Activated T-cell treated with anti-CD3 and anti-CD28 coated beads for 1 hour (primary cell): ENCODE results near the gene HVCN1.

Source experiments
- DNase-seq: peaks from one replicate; pipeline ENCODE4 v3.0.0-alpha.2; 2020; ENCODE audit warnings: low read depth

HVCN1 gene

DNA sequence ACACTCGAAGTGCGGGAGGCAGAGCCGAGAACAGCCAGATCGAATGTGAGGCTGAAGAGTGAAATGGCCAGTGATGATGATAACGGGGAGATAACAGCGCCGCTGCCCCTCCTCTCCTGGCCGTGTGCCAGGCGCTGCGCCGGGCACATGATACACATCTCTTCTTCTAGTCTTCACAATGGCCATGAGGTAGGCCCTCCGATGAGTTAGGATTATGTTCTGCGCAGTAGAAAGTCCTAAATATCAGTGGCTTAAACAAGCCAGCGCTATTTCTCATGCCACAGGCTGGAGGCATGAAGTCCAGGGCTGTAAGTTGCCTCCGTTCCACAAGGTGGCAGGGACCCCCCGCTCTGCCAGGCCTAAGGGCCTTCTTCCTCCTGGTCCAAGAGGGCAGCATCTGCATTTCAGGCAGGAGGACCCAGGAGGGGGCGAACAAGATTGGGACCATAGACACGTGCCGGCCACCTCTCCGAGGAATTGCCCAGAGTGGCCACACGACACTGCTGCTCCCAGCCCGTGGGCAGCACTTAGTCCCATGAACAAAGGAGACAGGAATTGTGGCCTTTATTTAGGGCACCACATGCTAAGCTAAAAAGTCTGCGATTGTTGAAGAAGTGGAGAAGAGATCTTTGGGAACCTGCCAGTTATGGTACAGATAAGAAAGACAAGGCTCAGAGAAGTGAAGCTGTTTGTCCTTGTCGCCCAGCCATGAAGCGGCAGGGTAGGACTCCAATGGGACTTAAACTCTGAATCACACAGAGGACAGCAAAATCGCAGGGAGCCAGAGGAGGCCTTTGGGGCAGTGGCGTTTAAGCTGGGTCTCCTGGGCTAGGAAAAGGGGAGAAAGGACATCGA, 10.9 kb upstream of the HVCN1 start:
- no peak for DNase-seq

DNA sequence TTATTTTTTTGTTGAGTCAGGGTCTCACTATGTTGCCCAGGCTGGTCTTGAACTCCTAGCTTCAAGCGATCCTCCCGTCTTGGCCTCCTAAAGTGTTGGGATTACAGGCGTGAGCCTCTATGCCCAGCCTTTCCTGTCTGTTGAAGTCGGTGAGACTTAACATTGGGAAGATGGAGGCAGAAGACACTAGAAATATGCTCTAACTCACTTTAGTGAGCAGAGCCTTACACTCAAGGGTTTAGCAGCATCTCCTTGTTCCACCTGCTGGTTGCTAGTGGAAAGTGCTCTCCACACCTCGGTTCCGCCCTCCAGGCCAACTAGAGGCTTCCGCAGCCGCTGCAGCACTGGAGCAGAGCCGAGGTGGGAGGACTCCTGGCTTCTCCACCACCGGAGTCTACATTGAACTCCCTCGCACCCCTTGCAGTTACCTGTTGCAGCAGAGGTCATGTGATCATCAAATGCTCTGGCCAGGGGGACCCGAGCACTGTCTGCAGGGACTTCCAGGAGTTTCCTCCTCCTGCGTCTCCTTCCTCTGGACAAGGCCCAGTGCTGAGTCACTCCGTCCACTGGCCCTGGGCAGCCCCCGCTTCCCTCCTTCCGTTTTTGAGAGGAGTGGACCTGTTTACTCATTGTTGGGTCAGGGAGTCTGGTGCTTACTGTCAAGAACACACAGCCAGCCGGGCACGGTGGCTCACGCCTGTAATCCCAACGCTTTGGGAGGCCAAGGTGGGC, 9.4 kb upstream of the HVCN1 start:
- peak; percentile 59 for DNase-seq

DNA sequence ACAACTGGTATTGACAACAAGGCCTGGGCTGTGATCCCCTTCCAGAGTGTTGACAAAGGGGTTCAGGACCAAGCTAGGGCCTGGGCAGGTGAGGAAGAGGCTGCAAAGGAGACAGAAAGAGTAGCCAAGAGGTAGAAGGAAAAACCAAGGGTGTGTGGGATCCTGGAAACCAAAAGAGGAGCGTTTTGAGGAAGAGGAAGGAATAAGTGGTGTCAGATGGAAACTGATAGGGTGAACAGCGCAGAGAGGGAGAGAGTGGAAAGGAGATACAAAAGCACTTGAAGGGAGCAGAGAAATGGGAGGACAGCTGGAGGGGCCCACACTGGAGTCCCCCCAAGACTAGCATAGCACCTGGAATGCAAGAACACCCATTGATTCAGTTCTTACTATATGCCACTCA, 8.3 kb upstream of the HVCN1 start:
- no peak for DNase-seq

DNA sequence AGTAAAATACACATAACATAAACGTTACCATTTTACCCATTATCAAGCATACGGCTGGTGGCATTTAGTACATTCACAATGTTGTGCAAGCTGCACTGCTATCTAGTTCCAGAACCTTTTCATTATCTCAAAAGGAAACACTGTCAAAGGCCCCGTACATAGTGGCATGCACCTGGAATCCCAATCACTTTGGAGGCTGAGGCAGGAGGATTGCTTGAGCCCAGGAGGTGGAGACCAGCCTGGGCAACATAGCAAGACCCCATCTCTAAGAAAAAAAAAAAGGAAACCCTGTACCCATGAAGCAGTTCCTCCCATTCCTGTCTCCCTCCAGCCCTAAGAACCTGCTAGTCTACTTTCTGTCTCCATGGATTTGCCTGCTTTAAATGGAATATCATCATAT, 7.4 kb upstream of the HVCN1 start:
- no peak for DNase-seq

DNA sequence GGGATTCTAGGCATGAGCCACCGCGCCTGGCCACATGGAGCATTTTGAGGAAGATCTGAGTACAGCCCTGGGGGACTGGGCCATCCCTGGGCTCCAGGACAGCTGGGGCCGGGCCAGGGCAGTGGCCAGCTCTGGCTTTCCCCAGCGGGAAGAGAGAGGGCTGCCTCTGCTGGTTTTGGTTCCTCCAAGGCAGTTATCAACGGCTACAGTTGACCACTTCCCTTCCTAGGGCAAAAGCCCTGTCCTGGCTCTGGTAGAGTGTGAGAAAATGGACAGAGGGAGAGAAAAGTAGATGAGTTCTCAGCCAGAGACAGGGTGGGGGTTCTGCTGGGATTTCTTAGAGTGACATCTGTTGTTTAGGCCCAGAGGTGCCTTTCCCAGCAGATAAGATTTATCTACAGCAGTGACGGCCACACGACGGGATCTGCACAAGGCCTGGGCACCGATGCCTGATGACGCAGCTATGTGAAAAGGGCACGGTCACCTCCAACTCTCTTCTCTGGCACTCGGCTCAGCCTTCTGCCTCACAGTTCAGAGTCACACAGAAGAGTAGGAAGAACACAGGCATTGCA, 5.5 kb upstream of the HVCN1 start:
- no peak for DNase-seq

DNA sequence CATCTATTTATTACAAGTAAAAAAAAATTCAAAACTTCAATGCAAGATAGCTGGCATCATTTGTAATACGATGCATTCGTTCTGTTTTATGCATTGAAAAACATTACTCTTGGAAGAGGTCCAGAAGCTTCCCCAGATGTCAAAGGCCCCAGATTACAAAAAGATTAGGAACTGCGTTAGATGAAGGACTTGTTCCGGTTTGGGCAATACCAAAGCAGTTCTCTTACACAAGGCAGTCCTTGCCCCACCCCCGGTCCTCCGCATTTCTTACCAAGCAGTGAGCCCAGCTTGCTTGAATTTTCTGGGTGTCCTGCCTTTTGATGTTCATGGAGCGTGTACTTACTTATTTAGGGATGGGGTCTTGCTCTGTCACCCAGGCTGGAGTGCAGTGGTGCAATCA, 4.8 kb upstream of the HVCN1 start:
- DNase-seq: no peak

DNA sequence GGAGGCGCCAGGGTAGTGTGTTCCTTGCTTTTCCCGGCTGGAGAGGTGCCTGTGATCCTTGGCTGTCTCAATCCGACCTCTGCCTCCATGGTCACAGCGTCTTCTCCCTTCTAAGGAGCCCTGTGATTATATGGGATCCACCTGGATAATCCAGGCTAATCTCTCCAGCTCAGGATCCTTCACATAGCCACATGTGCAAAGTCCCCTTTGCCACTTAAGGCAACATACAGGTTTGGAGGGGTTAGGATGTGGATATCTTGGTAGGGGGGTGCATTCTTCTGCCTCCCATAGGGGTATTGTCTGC, 1.2 kb upstream of the HVCN1 start:
- DNase-seq: no peak

DNA sequence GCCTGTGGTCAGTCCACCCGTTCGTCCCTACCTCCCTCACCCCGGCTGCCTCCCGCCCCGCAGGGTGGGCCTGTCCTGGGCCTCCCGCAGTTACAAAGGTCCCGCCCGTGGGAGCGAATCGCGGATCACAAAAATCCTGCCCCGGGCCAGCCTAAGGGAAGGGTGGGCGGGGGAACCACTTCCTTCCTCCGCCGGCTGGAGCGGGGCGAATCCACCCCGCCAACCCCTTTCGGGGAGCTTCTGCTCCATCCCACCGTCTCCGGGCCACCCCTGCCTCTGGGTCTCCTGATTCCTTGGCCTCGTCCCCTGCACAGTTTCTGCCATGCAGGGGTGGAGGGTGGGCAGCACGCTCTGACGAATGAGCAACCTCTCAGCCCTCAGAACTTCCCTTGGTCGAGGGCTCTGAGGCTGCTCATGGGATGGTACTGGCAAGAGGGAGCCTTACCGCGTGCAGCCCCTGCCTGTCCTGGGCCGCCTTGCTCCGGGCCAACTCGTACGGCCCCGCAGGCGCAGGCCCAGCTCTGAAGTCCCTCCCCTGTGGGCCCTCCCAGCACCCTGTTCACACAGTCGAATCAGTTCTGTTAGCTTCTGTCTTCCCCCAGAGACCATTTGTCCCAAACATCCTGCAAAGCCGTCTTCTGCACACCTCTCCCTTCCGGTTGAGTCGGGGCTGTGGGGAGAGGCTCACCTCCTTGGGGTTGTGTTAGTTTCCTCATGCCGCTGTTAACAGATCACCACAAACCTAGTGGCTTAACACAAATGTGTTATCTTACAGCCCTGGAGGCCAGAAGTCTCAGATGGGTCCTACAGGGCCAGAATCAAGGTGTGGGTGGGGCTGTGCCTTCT, 589 bp upstream of the HVCN1 start:
- peak; percentile 41 for DNase-seq

DNA sequence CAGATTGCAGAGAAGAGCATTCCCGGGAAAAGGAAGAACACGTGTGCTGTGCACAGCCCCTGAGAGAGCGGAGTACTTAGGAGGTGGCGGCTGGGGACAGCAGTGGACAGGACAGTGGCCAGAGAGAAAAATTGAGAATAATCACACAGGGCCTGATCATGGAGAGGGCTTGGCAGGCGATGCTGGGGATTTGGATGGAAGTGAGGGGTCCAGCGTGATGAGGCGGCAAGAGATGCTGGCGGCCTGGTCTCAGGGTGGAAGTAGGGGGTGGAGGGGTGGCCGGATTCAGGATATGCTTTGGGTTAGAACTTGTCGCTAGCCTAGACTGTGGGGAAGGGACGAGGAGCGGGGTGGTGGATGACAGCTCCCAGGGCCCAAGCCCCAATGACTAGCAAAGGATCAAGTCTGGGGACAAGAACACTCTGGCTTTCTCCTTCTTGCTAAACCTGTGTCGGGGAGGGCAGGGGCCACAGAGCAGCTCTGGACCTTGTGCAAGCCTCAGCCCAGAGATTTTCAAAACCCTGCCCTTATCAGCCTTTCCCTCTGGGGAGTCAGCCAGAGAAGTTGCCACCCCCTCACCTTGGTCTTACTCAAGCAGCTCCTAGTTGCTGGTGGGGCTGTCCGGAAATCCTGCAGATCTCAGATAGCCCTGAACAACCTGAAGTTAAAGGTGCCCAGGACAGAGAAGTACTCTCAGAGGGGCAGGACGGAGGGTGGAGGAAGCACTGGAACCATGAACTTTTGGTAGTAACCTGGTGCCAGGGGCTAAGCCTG, 1.3 kb downstream of the HVCN1 start:
- no peak for DNase-seq

DNA sequence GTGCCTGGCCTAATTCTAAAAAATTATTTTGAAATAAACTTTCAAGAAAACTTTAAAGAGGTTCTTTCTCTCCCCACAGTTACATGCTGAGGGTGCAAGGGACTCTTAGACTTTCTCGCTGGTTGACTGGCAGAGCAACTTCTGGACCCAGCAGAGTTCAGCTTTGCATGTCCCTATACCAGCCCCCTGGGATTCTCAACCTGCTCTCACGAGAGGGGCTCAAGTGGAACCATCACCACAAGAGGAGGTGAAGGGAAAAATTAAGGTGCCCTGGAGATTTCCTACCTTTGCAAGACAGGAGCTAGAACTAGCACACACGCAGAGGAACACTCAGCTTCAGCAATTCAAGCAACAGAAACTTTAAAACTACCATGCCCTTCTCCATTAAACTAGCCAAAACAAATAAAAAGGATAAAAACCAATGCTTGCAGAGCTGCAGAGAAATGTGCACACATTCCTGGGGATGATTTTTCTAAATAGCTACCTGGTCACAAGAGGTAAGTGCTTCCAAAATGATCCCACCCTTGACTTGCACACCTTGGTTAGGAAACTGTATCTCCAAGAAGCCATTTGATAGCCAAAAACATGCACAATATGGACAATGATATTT, 2.5 kb downstream of the HVCN1 start:
- no peak for DNase-seq

DNA sequence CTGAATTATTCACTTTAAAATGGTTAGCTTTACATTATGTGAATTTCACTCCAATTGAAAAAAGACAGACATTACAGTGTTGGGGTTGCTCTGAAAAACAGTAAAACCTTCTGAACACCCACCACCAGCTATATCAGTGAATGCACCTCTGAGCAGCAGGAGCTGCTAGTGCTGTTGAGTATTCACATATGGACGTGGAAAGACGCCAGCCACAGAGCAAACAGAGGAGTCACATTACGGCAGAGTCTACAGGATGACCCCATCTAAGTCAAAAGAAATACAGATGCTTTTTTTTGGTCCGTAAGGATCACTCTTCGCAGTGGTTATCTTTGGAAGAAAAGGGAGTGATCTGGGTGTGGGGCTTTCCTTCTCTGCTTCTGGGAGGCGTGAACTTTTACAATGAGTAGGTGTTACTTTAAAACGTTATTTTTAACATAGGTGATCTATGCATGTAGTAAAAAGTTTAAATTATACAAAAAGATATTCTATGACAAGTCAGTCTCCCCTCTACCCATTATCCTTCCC, 4.5 kb downstream of the HVCN1 start:
- DNase-seq: no peak

DNA sequence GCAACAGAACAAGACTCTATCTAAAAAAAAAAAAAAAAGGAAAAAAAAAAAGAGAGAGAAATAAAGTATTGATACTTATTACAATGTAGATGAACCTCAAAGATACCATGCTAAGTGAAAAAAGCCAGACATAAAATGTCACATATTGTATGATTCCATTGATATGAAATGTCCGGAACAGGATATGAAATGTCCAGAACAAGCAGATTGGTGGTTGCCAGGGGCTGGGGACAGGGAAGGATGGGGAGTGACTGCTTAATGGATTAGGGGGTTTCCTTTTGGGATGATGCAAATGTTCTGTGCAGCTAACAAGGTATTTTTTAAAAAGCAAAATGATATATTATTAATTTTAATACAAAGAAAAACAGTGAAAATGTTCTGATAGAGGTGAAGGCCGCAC, 5.0 kb downstream of the HVCN1 start:
- DNase-seq: no peak

DNA sequence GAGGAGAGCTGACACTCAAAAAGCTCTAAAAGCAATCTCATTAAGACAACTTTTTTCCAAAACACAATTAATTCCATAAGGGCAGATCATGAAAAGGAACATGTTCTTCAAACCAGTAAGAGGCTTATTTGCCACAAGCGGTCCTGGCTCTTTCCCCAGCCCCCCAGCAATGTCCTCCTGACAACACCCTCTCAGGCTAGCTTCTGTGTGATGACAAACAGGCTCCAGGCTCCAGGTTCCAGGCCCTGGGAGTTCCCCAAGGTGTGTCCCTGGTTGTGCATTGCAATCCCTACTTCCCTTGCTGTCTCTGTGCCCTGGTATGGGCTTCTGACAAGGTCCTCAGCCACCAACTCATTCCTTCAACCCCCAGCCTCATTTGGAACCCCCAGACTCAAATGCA, 8.9 kb downstream of the HVCN1 start:
- DNase-seq: no peak

DNA sequence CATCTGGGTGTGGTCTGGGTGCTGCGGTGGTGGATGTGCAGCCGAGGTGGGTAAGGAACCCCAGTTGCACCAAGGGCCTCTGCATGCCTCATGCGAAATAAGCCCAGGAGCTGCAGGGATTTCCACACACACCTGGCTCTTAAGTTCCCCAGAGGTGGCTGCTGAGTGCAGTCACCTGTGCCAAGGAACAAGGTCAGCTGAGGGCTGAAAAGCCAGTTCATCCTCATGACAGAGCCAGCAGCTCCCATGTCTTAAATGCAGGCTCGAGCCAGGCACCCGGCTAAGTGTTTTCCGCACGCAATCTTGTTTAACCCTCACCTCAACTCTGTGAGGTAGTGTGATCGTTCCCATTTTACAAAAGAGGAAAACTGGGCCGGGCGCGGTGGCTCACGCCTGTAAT, 9.7 kb downstream of the HVCN1 start:
- no peak for DNase-seq

DNA sequence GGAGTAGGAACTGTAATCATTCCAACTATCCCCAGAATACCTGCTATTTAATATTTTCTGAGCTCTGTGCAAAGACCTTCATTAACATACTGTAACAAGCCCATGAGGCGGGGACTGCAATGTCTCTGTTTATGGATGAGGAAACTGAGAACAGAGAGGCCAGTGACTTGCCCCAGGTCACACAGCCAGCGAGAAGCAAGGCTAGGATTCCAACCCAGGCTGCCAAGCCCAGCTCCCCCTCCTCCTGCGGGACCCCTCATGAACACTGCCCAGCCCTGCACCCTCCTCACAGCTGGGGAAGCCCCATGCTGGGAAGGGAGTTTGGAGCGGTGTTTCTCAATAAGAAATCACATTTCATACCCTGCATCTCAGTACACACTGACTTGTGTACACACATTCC, 10.9 kb downstream of the HVCN1 start:
- no peak for DNase-seq

DNA sequence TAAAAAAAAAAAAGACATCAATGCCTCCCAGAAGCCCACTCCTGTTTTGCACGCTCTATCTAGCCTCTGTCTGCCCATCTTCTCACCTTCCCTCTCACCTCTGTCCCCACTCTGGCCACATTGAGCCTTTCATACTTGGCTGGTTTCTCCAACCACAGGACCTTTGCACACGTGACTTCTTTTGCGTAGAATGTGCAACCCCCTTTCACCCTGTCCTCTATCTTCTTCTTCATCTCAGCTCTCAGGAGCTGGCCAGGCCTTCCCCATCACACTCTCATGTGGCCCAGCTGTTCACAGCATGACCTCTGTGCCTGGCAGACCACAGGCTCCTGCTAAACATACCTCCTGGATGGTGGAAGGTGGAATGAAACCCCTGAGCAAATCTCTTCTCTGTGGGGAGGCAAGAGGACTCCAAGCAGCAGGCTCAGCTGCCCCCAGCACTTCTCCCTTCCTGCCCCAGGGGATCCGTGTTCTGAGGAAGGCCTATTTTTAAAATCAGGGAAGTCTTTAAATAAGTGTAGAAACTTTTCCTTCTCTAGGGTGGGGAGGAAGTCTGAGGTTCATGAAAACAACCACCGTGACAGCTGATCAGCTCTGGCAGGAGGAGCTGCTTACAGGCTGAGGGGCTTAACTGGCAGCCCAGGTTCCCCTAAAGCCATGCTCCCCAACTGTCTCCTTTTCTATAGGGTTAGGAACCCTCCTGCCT, 11.6 kb downstream of the HVCN1 start:
- no peak for DNase-seq

DNA sequence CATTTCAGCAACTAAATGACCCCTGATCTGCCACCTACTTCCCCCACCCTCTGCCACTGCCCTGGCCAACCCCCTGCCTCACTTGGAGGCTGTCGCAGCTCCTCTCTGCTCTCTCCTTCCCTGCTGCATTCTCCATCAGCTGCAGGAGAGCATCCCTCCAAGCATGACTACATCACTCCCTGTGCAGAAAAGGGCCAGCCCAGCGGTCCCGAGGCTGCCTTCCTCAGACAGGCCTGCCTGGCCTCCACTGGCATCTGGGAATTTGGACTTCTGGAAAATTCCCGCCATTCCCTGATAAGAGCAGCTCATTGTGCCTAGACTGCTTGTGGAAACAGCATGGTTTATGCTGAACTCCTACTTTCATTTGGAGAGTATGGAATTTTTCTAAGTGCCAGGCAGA, 12.7 kb downstream of the HVCN1 start:
- no peak for DNase-seq

DNA sequence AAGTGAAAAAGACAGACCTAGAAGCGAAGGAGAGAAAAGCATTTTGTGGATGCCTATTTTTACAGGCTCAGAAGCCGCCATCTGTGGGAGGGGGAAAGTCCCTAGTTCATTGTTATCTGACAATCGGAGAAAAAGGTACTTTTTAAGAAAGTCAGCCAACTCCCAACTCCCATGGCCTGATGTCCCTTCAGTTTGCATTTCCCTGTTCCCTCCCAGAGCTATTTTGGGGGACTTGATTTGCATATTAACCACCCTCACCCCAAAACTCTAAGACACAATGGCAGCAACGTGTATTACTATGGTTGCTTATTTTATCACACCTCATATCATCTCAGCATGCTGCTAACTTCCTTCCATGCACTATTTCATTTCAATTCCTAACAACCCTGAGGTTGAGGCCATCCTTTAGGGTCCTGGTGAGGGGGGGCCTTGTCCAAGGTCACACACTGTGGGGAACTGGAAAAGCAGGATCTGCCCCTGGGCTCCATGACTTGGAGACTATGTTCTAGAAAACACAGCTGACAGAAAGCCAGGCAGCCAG, 18.7 kb downstream of the HVCN1 start:
- DNase-seq: no peak

DNA sequence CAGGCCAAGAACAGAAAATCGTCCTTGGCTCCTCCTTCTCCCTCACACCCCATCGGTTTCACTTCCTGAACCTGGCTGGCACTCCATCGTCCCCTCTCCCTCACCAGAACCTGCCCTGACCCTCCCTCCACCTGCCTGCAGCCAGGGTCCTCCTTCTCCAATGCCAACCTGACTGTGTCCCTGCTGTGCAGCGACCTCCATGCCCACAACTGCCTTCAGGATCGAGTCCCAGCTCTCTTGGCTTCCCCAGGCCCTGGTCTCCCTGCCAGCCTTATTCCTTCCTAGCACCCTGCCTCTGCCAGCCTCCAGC, 19.8 kb downstream of the HVCN1 start:
- no peak for DNase-seq

DNA sequence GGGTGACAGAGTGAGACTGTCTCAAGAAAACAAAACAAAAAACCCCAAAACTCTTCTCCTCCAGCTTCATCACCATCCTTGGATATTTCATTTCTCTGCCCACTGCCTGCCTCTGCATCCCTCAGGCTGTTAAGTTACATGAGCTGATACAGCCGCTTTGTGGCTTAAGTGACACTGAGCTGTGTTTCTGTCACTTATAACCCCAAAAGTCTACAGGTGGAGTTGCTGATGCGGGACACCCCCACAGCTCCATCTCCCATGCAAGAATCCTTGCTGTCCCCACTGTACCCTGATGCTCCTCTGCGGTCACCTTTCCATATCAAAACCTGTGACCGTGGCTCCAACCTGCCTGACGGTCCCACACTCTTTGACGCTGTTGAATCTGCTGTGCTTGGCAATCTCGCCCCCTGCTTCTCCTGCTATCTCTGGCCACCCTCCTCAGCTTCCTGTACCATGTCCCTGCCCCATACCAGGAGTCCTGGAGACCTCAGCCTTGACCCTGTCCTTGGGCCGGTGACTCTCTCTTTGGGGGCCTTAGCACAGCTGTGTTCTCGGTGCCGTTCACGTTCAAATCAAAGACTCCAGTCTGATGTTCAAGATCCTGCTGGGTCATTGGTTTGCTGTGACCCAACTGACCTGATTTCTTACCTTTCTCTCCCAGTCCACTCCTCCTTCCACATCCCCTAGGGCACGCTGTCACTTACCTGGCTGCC, 20.3 kb downstream of the HVCN1 start:
- DNase-seq: no peak
